Esophagus squamous epithelium (tissue), 4 donors: ENCODE results near the gene BAIAP2.

Experiments
- CTCF ChIP-seq, 6 experiments: fragments of 450-650 bp in 4 of 6; fragments of 200-600 bp in 2 of 6; sonication (generic) in 2 of 6; IDR thresholded peaks; one replicate each; pipeline ENCODE4 v1.5.1; 2016 to 2019; ENCODE audit warnings: antibody characterized with exemption in 6 of 6, mild to moderate bottlenecking in 4 of 6, moderate library complexity in 4 of 6
- POLR2A ChIP-seq, 4 donors: fragments of 450-650 bp; IDR thresholded peaks; one replicate each; pipeline ENCODE4 v1.6.1; 2017; ENCODE audit warnings: antibody characterized with exemption in 4 of 4, mild to moderate bottlenecking in 4 of 4, moderate library complexity in 3 of 4

GRCh38 chr17:81012574-81013447, 22.1 kb upstream of the BAIAP2 start:
- no peak for TF ChIP-seq CTCF (IDR thresholded peaks at IDR 0.05)
- TF ChIP-seq POLR2A (IDR thresholded peaks at IDR 0.05) = no peak
